PC-9 (cell line): ENCODE results near the gene SOD2. TPM values are rescaled to one million over a fixed set of nuclear protein-coding genes. Genes with fewer than 3 reads are reported as not detected.

ENCODE experiments used
- BruUV-seq: library from RNA; stranded (reverse); fragments of 400-500 nt; replicated peaks from 2 replicates; lab custom pipeline; 2021; lab: Mats Ljungman, UMichigan
- CTCF ChIA-PET: fragments of 300-600 bp; sonication (Branson Sonifier 250); formaldehyde crosslinking; loops from one replicate; lab custom pipeline; 2022; ENCODE audit warnings: antibody characterized with exemption; lab: Charles Lee
- POLR2A ChIA-PET: fragments of 300-600 bp; sonication (Branson Sonifier 250); formaldehyde crosslinking; loops from one replicate; lab custom pipeline; 2022; ENCODE audit warnings: antibody characterized with exemption; ENCODE audit not compliant: unreplicated experiment; lab: Charles Lee
- DNase-seq, 2 experiments: peaks; one replicate each; pipeline versions ENCODE4 v3.0.0 to v3.0.0-alpha.2; 2015 to 2022; ENCODE audit warnings: mixed read lengths in 1 of 2
- H2AFZ ChIP-seq: fragments of 200-600 bp; sonication (generic); 2 replicates; pipeline ENCODE4 v1.8.1; 2017; ENCODE audit warnings: antibody characterized with exemption
- H3F3A ChIP-seq: fragments of 200-600 bp; sonication (generic); 2 replicates; pipeline ENCODE4 v1.8.1; 2017; ENCODE audit warnings: antibody characterized with exemption, mild to moderate bottlenecking, low read depth; ENCODE audit not compliant: insufficient read depth
- H3K27ac ChIP-seq: fragments of 200-600 bp; sonication (generic); 2 replicates; pipeline ENCODE4 v1.6.1; 2016; ENCODE audit warnings: mixed run types
- H3K27me3 ChIP-seq: fragments of 200-600 bp; sonication (generic); 2 replicates; pipeline ENCODE4 v1.6.1; 2016; ENCODE audit warnings: low read depth, mixed run types; ENCODE audit not compliant: insufficient read depth
- H3K36me3 ChIP-seq: fragments of 200-600 bp; sonication (generic); 2 replicates; pipeline ENCODE4 v1.6.1; 2016; ENCODE audit warnings: low read depth, mixed run types
- H3K4me1 ChIP-seq: fragments of 200-600 bp; sonication (generic); replicated peaks from 2 replicates; pipeline ENCODE4 v1.6.1; 2016; ENCODE audit warnings: mixed run types; ENCODE audit not compliant: insufficient read depth
- H3K4me2 ChIP-seq: fragments of 200-600 bp; sonication (generic); 2 replicates; pipeline ENCODE4 v1.6.1; 2017; ENCODE audit warnings: mixed run types
- H3K4me3 ChIP-seq: fragments of 200-600 bp; sonication (generic); 2 replicates; pipeline ENCODE4 v1.6.1; 2016; ENCODE audit warnings: mixed run types
- H3K79me2 ChIP-seq: fragments of 200-600 bp; sonication (generic); 2 replicates; pipeline ENCODE4 v1.6.1; 2017; ENCODE audit warnings: low read depth, mixed run types
- H3K9me2 ChIP-seq: fragments of 200-600 bp; sonication (generic); 2 replicates; pipeline ENCODE4 v1.8.1; 2017; ENCODE audit warnings: mild to moderate bottlenecking; ENCODE audit not compliant: insufficient read depth
- H3K9me3 ChIP-seq: fragments of 200-600 bp; sonication (generic); 2 replicates; pipeline ENCODE4 v1.8.1; 2016; ENCODE audit warnings: low read depth; ENCODE audit not compliant: insufficient read depth
- H4K20me1 ChIP-seq: fragments of 200-600 bp; sonication (generic); 2 replicates; pipeline ENCODE4 v1.8.1; 2017; ENCODE audit not compliant: insufficient read depth
- CTCF ChIP-seq: fragments of 200-600 bp; sonication (generic); conservative IDR thresholded peaks from 2 replicates; pipeline ENCODE4 v1.6.1; 2017; ENCODE audit warnings: mixed run types, antibody characterized with exemption, mild to moderate bottlenecking, moderate library complexity
- EZH2 ChIP-seq: fragments of 200-600 bp; sonication (generic); IDR thresholded peaks from 2 replicates; pipeline ENCODE4 v1.8.0; 2017; ENCODE audit warnings: antibody characterized with exemption, low read depth
- intact Hi-C: fragments of 100-400 bp; cut with micrococcal nuclease; formaldehyde crosslinking; loops from one replicate; pipeline ENCODE4 v1.10.0; 2022; ENCODE audit not compliant: unreplicated experiment
- total RNA-seq: library from RNA; stranded (reverse); gene quantifications from 2 replicates; pipeline ENCODE4 v1.2.3, GENCODE V29; 2021

The SOD2 gene
- total RNA-seq, 1 experiment from 2014 or later: 63.3 TPM

DNA sequence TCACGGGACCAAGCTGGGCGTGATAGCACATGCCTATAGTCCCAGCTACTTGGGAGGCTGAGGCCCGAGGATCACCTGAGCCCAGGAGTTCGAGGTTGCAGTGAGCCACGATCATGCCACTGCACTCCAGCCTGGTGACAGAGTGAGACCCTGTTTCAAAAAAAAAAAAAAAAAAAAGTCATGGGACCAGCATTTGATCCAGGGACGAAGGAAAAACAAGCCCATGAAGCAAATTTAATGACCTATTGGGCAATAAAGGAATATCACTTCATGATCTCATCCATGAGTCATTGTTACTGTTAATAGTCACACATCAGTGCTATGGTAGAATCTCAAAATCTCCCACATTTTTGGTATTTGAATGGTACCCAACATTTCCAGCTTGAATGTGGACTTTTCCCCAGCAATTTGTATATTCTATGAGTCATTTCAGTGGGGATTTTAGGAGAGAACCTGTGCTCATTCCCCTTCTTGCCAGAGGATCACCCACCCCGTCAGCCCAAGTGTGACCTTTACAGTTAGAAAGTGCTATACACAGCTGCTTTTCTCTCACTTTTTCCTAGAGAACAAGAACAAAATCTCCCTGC is 8.5 kb upstream of the SOD2 start:
- peaks cover 6% of the 10 kb centered on the region for H3K79me2 ChIP-seq
- peaks cover 20% of the 10 kb centered on the region; the same call in 1 of the 2 replicates for H3F3A ChIP-seq
- H4K20me1 ChIP-seq: no peaks in the 10 kb centered on the region
- no peak overlapping the region for H3K4me3 ChIP-seq
- no peak overlapping the region for H2AFZ ChIP-seq
- no TSS peak for BruUV-seq
- TF ChIP-seq CTCF (no peak), EZH2 (no peak)
- peak overlapping the region; percentile 51 for H3K27ac ChIP-seq
- H3K27me3 ChIP-seq: no peaks in the 10 kb centered on the region
- H3K4me1 ChIP-seq: peaks cover 19% of the 10 kb centered on the region
- H3K36me3 ChIP-seq: no peaks in the 10 kb centered on the region
- ChIA-PET POLR2A (interaction anchor here (0.6 kb wide), 2 partner anchors 11 to 421 kb away, joined by 3 to 4 read pairs; no protein-coding TSS in a partner anchor), CTCF (no interaction called here)
- no peaks in the 10 kb centered on the region for H3K9me2 ChIP-seq
- intact Hi-C loops: no loop called here
- peak overlapping the region; percentile 26; the same call in 1 of the 2 replicates for H3K4me2 ChIP-seq
- no peaks in the 10 kb centered on the region for H3K9me3 ChIP-seq
- DNase-seq: peak in 1 of 2 experiments; percentile 72

GRCh38 chr6:159700970-159701369 is 7.9 kb upstream of the SOD2 start:
- peak overlapping the region; percentile 51 for H3K27ac ChIP-seq
- peaks cover 6% of the 10 kb centered on the region for H3K79me2 ChIP-seq
- H3K9me2 ChIP-seq: no peaks in the 10 kb centered on the region
- BruUV-seq: no TSS peak
- no peaks in the 10 kb centered on the region for H3K27me3 ChIP-seq
- H3K4me3 ChIP-seq: no peak overlapping the region
- DNase-seq: no peak
- no peaks in the 10 kb centered on the region for H4K20me1 ChIP-seq
- TF ChIP-seq EZH2 (no peak), CTCF (no peak)
- POLR2A ChIA-PET: no interaction called here
- CTCF ChIA-PET: no interaction called here
- no peaks in the 10 kb centered on the region for H3K36me3 ChIP-seq
- peak overlapping the region; percentile 26; the same call in 1 of the 2 replicates for H3K4me2 ChIP-seq
- H2AFZ ChIP-seq: no peak overlapping the region
- intact Hi-C loops: no loop called here
- peaks cover 19% of the 10 kb centered on the region for H3K4me1 ChIP-seq
- peaks cover 20% of the 10 kb centered on the region; the same call in 1 of the 2 replicates for H3F3A ChIP-seq
- H3K9me3 ChIP-seq: no peaks in the 10 kb centered on the region

DNA sequence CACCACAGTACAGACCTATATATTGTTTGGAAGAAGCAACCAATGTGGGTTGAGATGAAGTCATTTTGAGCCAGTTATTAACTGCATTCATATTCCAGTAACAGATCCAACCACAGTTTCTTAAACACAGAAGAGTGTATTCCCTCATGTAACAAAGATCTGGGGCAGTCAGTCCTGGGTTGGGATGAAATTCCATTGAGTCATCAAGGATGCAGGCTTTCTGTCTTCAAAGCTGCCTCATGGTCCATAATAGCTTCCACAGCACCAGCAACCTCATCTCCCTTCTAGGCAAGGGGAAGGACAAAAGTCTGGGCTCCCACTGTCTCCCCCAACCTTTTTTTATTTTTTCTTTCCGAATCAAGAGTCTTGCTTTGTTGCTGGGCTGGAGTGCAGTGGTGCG is 2.9 kb upstream of the SOD2 start:
- peaks cover 18% of the 10 kb centered on the region; the same call in 1 of the 2 replicates for H3F3A ChIP-seq
- TF ChIP-seq EZH2: no peak
- no peak for TF ChIP-seq CTCF
- BruUV-seq: no TSS peak
- peaks cover 24% of the 10 kb centered on the region for H3K4me1 ChIP-seq
- no peaks in the 10 kb centered on the region for H3K9me3 ChIP-seq
- H2AFZ ChIP-seq: no peak overlapping the region
- intact Hi-C loops: loop anchor here (2.0 to 10.0 kb wide), 2 partner anchors 31 to 759 kb away; partner anchors contain the start of gene WTAP
- POLR2A ChIA-PET: no interaction called here
- H3K27me3 ChIP-seq: no peaks in the 10 kb centered on the region
- no peak overlapping the region for H3K4me2 ChIP-seq
- H3K36me3 ChIP-seq: no peaks in the 10 kb centered on the region
- no peak overlapping the region for H3K4me3 ChIP-seq
- H3K9me2 ChIP-seq: no peaks in the 10 kb centered on the region
- no peak for DNase-seq
- CTCF ChIA-PET: no interaction called here
- H3K79me2 ChIP-seq: peaks cover 15% of the 10 kb centered on the region
- no peak overlapping the region for H3K27ac ChIP-seq
- no peaks in the 10 kb centered on the region for H4K20me1 ChIP-seq
